HepG2 (cell line): Measurements from ENCODE around the gene UBE2QL1. TPM values are rescaled to one million over a fixed set of nuclear protein-coding genes. Genes with fewer than 3 reads are reported as not detected.

ENCODE experiments used
- ATAC-seq: fragments of 200-7000 bp; cut with Tn5 transposase; 3 replicates; pipeline ENCODE4 v1.9.1; 2020; ENCODE audit warnings: mild to moderate bottlenecking, moderate library complexity
- BruUV-seq: library from RNA; stranded (reverse); fragments of 400-500 nt; replicated peaks from 2 replicates; lab custom pipeline; 2021; lab: Mats Ljungman, UMichigan
- CTCF ChIA-PET: fragments of 300-600 bp; formaldehyde crosslinking; extraction: SDS; loops from one replicate; lab custom pipeline; 2021; ENCODE audit warnings: low total read pairs, inconsistent platforms, low intra/inter-chr PET ratio; lab: Yijun Ruan, JAX
- POLR2A ChIA-PET: fragments of 350-600 bp; sonication (Branson Sonifier 250); formaldehyde crosslinking; loops from one replicate; lab custom pipeline; 2020; ENCODE audit warnings: antibody characterized with exemption, inconsistent platforms; lab: Yijun Ruan, JAX
- DNase-seq: peaks from one replicate; pipeline ENCODE4 v3.0.0-alpha.2; 2015; ENCODE audit warnings: low spot score
- FAIRE-seq: peaks from 3 replicates; lab custom pipeline; 2011; peaks lifted over from hg19 to GRCh38; lab: Jason Lieb, UNC
- H2AFZ ChIP-seq: one replicate; pipeline ENCODE4 v1.6.1; 2011; ENCODE audit warnings: low read length, inconsistent platforms
- H3K27ac ChIP-seq: fragments of 300-600 bp; 3 replicates; pipeline ENCODE4 v1.8.0; 2011; ENCODE audit warnings: mixed run types, mild to moderate bottlenecking, mixed read lengths, low read length, inconsistent platforms; ENCODE audit not compliant: insufficient read depth; ENCODE audit errors: extremely low read length
- H3K27me3 ChIP-seq, 2 experiments: fragments of 200-600 bp in 1 of 2; 2 replicates in 1 of 2; 3 replicates in 1 of 2; pipeline versions ENCODE4 v1.6.0 to v1.8.0; 2011; ENCODE audit warnings: low read length in 2 of 2, mild to moderate bottlenecking in 2 of 2, moderate library complexity in 2 of 2, inconsistent platforms in 1 of 2; ENCODE audit not compliant: insufficient read depth in 2 of 2, control insufficient read depth in 1 of 2
- H3K36me3 ChIP-seq, 2 experiments: fragments of 200-600 bp in 1 of 2; replicated peaks in 1 of 2; 2 replicates in 1 of 2; 3 replicates in 1 of 2; pipeline versions ENCODE4 v1.5.1 to v1.8.0; 2011; ENCODE audit warnings: low read length in 2 of 2, inconsistent platforms in 1 of 2; ENCODE audit not compliant: insufficient read depth in 2 of 2, control insufficient read depth in 1 of 2
- H3K4me1 ChIP-seq: 2 replicates; pipeline ENCODE4 v1.5.1; 2012; ENCODE audit warnings: low read length, inconsistent platforms; ENCODE audit not compliant: insufficient read depth
- H3K4me2 ChIP-seq: 2 replicates; pipeline ENCODE4 v1.6.0; 2011; ENCODE audit warnings: low read depth, low read length, inconsistent platforms
- H3K4me3 ChIP-seq, 3 experiments: fragments of 200-600 bp in 1 of 3; sonication (generic), shearing (Covaris generic) in 1 of 3; replicated peaks in 1 of 3; 2 replicates each; pipeline ENCODE4 v1.5.1; 2011 to 2016; ENCODE audit warnings: low read length in 3 of 3, inconsistent platforms in 2 of 3, low read depth in 2 of 3, mild to moderate bottlenecking in 2 of 3, control low read depth in 1 of 3, mixed read lengths in 1 of 3; ENCODE audit not compliant: insufficient read depth in 1 of 3
- H3K79me2 ChIP-seq: one replicate; pipeline ENCODE4 v1.6.1; 2011; ENCODE audit warnings: low read length, inconsistent platforms; ENCODE audit not compliant: insufficient read depth
- H3K9ac ChIP-seq: 2 replicates; pipeline ENCODE4 v1.6.0; 2011; ENCODE audit warnings: mild to moderate bottlenecking, low read depth, low read length, inconsistent platforms; ENCODE audit not compliant: insufficient read depth
- H3K9me3 ChIP-seq: 2 replicates; pipeline ENCODE4 v1.5.1; 2012; ENCODE audit warnings: mild to moderate bottlenecking, low read length
- H4K20me1 ChIP-seq: 2 replicates; pipeline ENCODE4 v1.6.0; 2011; ENCODE audit warnings: inconsistent platforms, mild to moderate bottlenecking, low read length, moderate library complexity; ENCODE audit not compliant: insufficient read depth
- AGO1 ChIP-seq: fragments of 200-400 bp; formaldehyde crosslinking; IDR thresholded peaks from 2 replicates; pipeline ENCODE4 v1.6.1; 2017; ENCODE audit warnings: mild to moderate bottlenecking, low read depth, low read length, moderate library complexity; ENCODE audit not compliant: poor library complexity, severe bottlenecking
- JUN ChIP-seq: sonication (generic); formaldehyde crosslinking; IDR thresholded peaks from 2 replicates; pipeline ENCODE4 v1.4.0; 2020; ENCODE audit warnings: mild to moderate bottlenecking, missing genetic modification reagents
- ZFY ChIP-seq: sonication (generic); formaldehyde crosslinking; IDR thresholded peaks from 2 replicates; pipeline ENCODE4 v1.4.0; 2020; ENCODE audit warnings: missing genetic modification reagents
- ZKSCAN8 ChIP-seq: IDR thresholded peaks from 2 replicates; pipeline ENCODE4 v1.6.1; 2016; ENCODE audit warnings: borderline replicate concordance, missing genetic modification reagents, missing compliant biosample characterization
- ZNF441 ChIP-seq: sonication (generic); formaldehyde crosslinking; IDR thresholded peaks from 2 replicates; pipeline ENCODE4 v1.7.0; 2021; ENCODE audit warnings: missing genetic modification reagents, borderline replicate concordance
- ZNF501 ChIP-seq: sonication (generic); formaldehyde crosslinking; IDR thresholded peaks from 2 replicates; pipeline ENCODE4 v1.5.1; 2020; ENCODE audit warnings: mild to moderate bottlenecking, moderate library complexity, missing genetic modification reagents
- ZNF552 ChIP-seq: sonication (generic); formaldehyde crosslinking; IDR thresholded peaks from 2 replicates; pipeline ENCODE4 v1.9.0; 2022; ENCODE audit warnings: missing genetic modification reagents, mild to moderate bottlenecking, borderline replicate concordance
- ZNF879 ChIP-seq: sonication (generic); formaldehyde crosslinking; IDR thresholded peaks from 2 replicates; pipeline ENCODE4 v1.8.1; 2023; ENCODE audit warnings: missing genetic modification reagents
- WGBS: methylation state at CpG from one replicate; pipeline ENCODE4 v1.1.6; 2017; ENCODE audit warnings: low lambda C conversion rate; 5-methylcytosine and 5-hydroxymethylcytosine counted together
- in situ Hi-C: cut with HindIII; loops from 2 replicates; pipeline ENCODE4 v1.10.0; 2017; ENCODE audit warnings: low pct_unique_long_range_greater_than_20kb; ENCODE audit not compliant: extremely low pct_ligation_motif_present
- intact Hi-C: fragments of 100-400 bp; cut with micrococcal nuclease; formaldehyde crosslinking; loops from one replicate; pipeline ENCODE4 v1.10.0; 2022; ENCODE audit not compliant: unreplicated experiment
- polyA plus RNA-seq, 8 experiments: library from polyadenylated mRNA; depleted of rRNA in 3 of 8; stranded (reverse) in 7 of 8; unstranded in 1 of 8; fragments of >200 nt; fragmentation: Illumina TruSeq in 4 of 8; extraction: Trizol in 4 of 8; gene quantifications; 2 replicates each; pipeline versions ENCODE4 v1.2.1 to v1.2.3, GENCODE V29; 2011 to 2016; ENCODE audit warnings: low read depth in 4 of 8, missing spikeins in 1 of 8, mixed read lengths in 1 of 8; ENCODE audit not compliant: insufficient read depth in 1 of 8
- total RNA-seq, 5 experiments: library from RNA; depleted of rRNA; stranded (reverse); fragments of >200 nt; fragmentation: Illumina TruSeq; extraction: Trizol; gene quantifications; 2 replicates each; pipeline ENCODE4 v1.2.3, GENCODE V29; 2016; ENCODE audit warnings: low read depth in 1 of 5

UBE2QL1 gene
- total and polyA plus RNA-seq, 2 of the 13 experiments (the other 11 are each of a cell fraction or from before 2014, with no cell fraction given), result not detected

DNA sequence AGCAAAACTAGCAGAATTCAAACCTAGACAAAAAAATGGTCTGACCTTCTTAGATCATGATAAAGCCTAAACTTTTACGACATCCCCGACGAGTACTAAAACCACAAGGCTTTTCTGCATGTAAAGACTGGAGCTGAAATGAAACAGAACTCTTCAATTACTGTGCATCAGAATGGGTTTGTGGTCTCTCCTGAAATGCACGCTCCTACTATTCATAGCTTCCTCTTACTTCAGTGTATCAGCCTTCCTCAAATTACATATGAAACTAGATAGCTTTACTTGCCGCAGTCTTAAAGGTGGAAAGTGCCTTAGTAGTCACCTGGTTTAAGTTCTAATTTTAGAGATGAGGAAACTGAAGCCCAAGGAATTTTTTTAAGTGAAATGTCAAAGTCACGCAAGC, 45.7 kb upstream of the UBE2QL1 start:
- Histone ChIP-seq H3K4me3 (no peak overlapping the region), H3K27ac (no peak overlapping the region), H3K4me1 (no peaks in the 10 kb centered on the region), H3K4me2 (no peak overlapping the region), H3K9me3 (no peaks in the 10 kb centered on the region), H3K36me3 (no peaks in the 10 kb centered on the region), H3K27me3 (peaks cover 4 to 20% of the 10 kb centered on the region in 2 experiments), H2AFZ (no peak overlapping the region), H3K9ac (no peak overlapping the region), H4K20me1 (no peaks in the 10 kb centered on the region), H3K79me2 (no peaks in the 10 kb centered on the region)
- TF ChIP-seq ZFY (CRISPR knock-in tag) (no peak), ZKSCAN8 (CRISPR knock-in tag) (no peak)
- intact Hi-C loops (no loop called here), in situ Hi-C loops (no loop called here)
- ChIA-PET CTCF (no interaction called here), POLR2A (no interaction called here)
- FAIRE-seq (no peak), ATAC-seq (no peak), DNase-seq (no peak)
- no TSS peak for BruUV-seq
- 30% methylated on average over 6 of the region's 6 CpGs for WGBS

DNA sequence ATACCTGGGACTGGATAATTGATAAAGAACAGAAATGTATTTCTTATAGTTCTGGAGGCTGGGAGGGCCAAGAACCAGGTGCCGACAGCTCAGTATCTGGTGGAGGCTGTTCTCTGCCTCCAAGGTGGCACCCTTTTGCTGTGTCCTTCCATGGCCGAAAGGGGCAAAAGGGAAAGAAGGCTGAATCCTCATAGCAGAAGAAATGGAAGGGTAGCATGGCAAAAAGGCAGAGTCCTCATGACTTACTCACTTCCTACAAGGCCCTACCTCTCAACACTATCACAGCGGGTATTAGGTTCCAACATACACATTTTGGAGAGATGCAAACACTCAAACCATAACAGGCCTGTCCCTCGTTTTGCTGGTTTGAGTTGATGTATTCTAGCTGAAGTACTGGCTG, 45.2 kb upstream of the UBE2QL1 start:
- H3K4me1 ChIP-seq, result no peaks in the 10 kb centered on the region
- no peaks in the 10 kb centered on the region for H3K79me2 ChIP-seq
- in situ Hi-C loops, result no loop called here
- H3K36me3 ChIP-seq, result no peaks in the 10 kb centered on the region
- no peaks in the 10 kb centered on the region for H3K9me3 ChIP-seq
- POLR2A ChIA-PET, result no interaction called here
- H3K27me3 ChIP-seq, result peaks cover 3 to 16% of the 10 kb centered on the region in 2 experiments
- no peak for FAIRE-seq
- 25% methylated on average over 4 of the region's 4 CpGs for WGBS
- TF ChIP-seq ZNF552 (CRISPR knock-in tag), result no peak
- no peak for TF ChIP-seq ZNF441 (CRISPR knock-in tag)
- no peak for TF ChIP-seq AGO1
- TF ChIP-seq ZNF501, result no peak
- no peak for TF ChIP-seq ZNF879 (CRISPR knock-in tag)
- no peak for TF ChIP-seq JUN (CRISPR knock-in tag)
- TF ChIP-seq, all 625 proteins: peak for 0
- intact Hi-C loops, result no loop called here
- no peak overlapping the region for H2AFZ ChIP-seq
- ATAC-seq (no peak), DNase-seq (no peak)
- no peak overlapping the region for H3K27ac ChIP-seq
- no peak overlapping the region for H3K4me3 ChIP-seq
- H3K4me2 ChIP-seq, result no peak overlapping the region
- H4K20me1 ChIP-seq, result no peaks in the 10 kb centered on the region
- no TSS peak for BruUV-seq
- no peak overlapping the region for H3K9ac ChIP-seq
- CTCF ChIA-PET, result no interaction called here
